GM23338 (cell line): ENCODE results near the gene AFF2. TPM values are rescaled to one million over a fixed set of nuclear protein-coding genes. Genes with fewer than 3 reads are reported as not detected.

Experiments used
- ATAC-seq: fragments of 200-7000 bp; cut with Tn5 transposase; 3 replicates; pipeline ENCODE4 v1.9.1; 2020
- DNase-seq: peaks from one replicate; pipeline ENCODE4 v3.0.0-alpha.2; 2015; ENCODE audit warnings: low spot score
- H2AFZ ChIP-seq: fragments of 200-600 bp; sonication (generic); 2 replicates; pipeline ENCODE4 v1.8.0; 2016; ENCODE audit warnings: antibody characterized with exemption, mild to moderate bottlenecking, moderate library complexity
- H3F3A ChIP-seq: fragments of 200-600 bp; sonication (generic); replicated peaks from 2 replicates; pipeline ENCODE4 v1.8.0; 2017; ENCODE audit warnings: antibody characterized with exemption, mixed run types, low read depth
- H3K27ac ChIP-seq: fragments of 200-600 bp; sonication (generic); 2 replicates; pipeline ENCODE4 v1.6.1; 2016; ENCODE audit warnings: low read depth
- H3K27me3 ChIP-seq: fragments of 200-600 bp; sonication (generic); 2 replicates; pipeline ENCODE4 v1.8.0; 2016; ENCODE audit warnings: mild to moderate bottlenecking, mixed run types, moderate library complexity; ENCODE audit not compliant: insufficient read depth
- H3K36me3 ChIP-seq: fragments of 200-600 bp; sonication (generic); 2 replicates; pipeline ENCODE4 v1.8.0; 2016; ENCODE audit warnings: mild to moderate bottlenecking; ENCODE audit not compliant: insufficient read depth
- H3K4me1 ChIP-seq: fragments of 200-600 bp; sonication (generic); 2 replicates; pipeline ENCODE4 v1.8.0; 2016; ENCODE audit warnings: mild to moderate bottlenecking, moderate library complexity; ENCODE audit not compliant: insufficient read depth
- H3K4me2 ChIP-seq: fragments of 200-600 bp; sonication (generic); 2 replicates; pipeline ENCODE4 v1.7.1; 2017; ENCODE audit warnings: mixed run types
- H3K4me3 ChIP-seq: fragments of 200-600 bp; sonication (generic); 2 replicates; pipeline ENCODE4 v1.6.1; 2016; ENCODE audit warnings: mixed run types
- H3K79me2 ChIP-seq: fragments of 200-600 bp; sonication (generic); replicated peaks from 2 replicates; pipeline ENCODE4 v1.8.0; 2017; ENCODE audit warnings: mild to moderate bottlenecking; ENCODE audit not compliant: insufficient read depth
- H3K9me2 ChIP-seq: fragments of 200-600 bp; sonication (generic); 2 replicates; pipeline ENCODE4 v1.8.0; 2017; ENCODE audit not compliant: insufficient read depth
- H4K20me1 ChIP-seq: fragments of 200-600 bp; sonication (generic); replicated peaks from 2 replicates; pipeline ENCODE4 v1.8.0; 2017; ENCODE audit warnings: mild to moderate bottlenecking; ENCODE audit not compliant: insufficient read depth
- H3K27ac Mint-ChIP-seq: 2 replicates; pipeline ENCODE4 v1.8.0; 2020; ENCODE audit warnings: inconsistent platforms, mild to moderate bottlenecking, moderate library complexity, mixed read lengths
- H3K27me3 Mint-ChIP-seq: 3 replicates; pipeline ENCODE4 v1.8.0; 2022; ENCODE audit warnings: low read depth, mild to moderate bottlenecking, moderate library complexity, mixed read lengths, inconsistent platforms; ENCODE audit not compliant: insufficient read depth, poor library complexity
- H3K36me3 Mint-ChIP-seq: 3 replicates; pipeline ENCODE4 v1.8.0; 2021; ENCODE audit warnings: low read depth, mild to moderate bottlenecking, inconsistent platforms, moderate library complexity, mixed read lengths
- H3K4me1 Mint-ChIP-seq: 3 replicates; pipeline ENCODE4 v1.8.0; 2020; ENCODE audit warnings: mild to moderate bottlenecking, inconsistent platforms, mixed read lengths
- H3K4me3 Mint-ChIP-seq: 3 replicates; pipeline ENCODE4 v1.8.0; 2021; ENCODE audit warnings: moderate library complexity, mild to moderate bottlenecking, inconsistent platforms, mixed read lengths
- H3K9me3 Mint-ChIP-seq: 3 replicates; pipeline ENCODE4 v1.8.0; 2020; ENCODE audit warnings: moderate library complexity, mild to moderate bottlenecking, inconsistent platforms, mixed read lengths
- CREB1 ChIP-seq: fragments of 250-450 bp; sonication (Bioruptor Pico); IDR thresholded peaks from 2 replicates; pipeline ENCODE4 v1.5.0; 2020; ENCODE audit warnings: low read depth, mild to moderate bottlenecking, moderate library complexity
- CTCF ChIP-seq, 2 experiments: fragments of 200-600 bp in 1 of 2; sonication (generic) in 1 of 2; conservative IDR thresholded peaks; 2 replicates each; pipeline versions ENCODE4 v1.5.1 to v1.6.1; 2016 to 2017; ENCODE audit warnings: antibody characterized with exemption in 2 of 2, low read depth in 2 of 2, mild to moderate bottlenecking in 2 of 2, moderate library complexity in 1 of 2
- EZH2 ChIP-seq: fragments of 200-600 bp; sonication (generic); IDR thresholded peaks from one replicate; pipeline ENCODE4 v1.8.0; 2017; ENCODE audit warnings: antibody characterized with exemption, mild to moderate bottlenecking, low read depth; ENCODE audit not compliant: unreplicated experiment
- EZH2phosphoT487 ChIP-seq: fragments of 200-600 bp; sonication (generic); IDR thresholded peaks from one replicate; pipeline ENCODE4 v1.8.1; 2018; ENCODE audit warnings: antibody characterized with exemption; ENCODE audit not compliant: unreplicated experiment
- JUNB ChIP-seq: IDR thresholded peaks from one replicate; pipeline ENCODE4 v1.6.1; 2016; ENCODE audit warnings: antibody characterized with exemption; ENCODE audit not compliant: unreplicated experiment
- POLR2AphosphoS5 ChIP-seq: IDR thresholded peaks from 2 replicates; pipeline ENCODE4 v1.6.1; 2016; ENCODE audit warnings: antibody characterized with exemption, low read depth
- REST ChIP-seq: IDR thresholded peaks from one replicate; pipeline ENCODE4 v1.6.1; 2018; ENCODE audit warnings: antibody characterized with exemption; ENCODE audit not compliant: unreplicated experiment
- STAT1 ChIP-seq: IDR thresholded peaks from one replicate; pipeline ENCODE4 v1.6.1; 2016; ENCODE audit warnings: antibody characterized with exemption; ENCODE audit not compliant: unreplicated experiment
- ZNF114 ChIP-seq: fragments of 250-450 bp; sonication (Bioruptor Pico); IDR thresholded peaks from 2 replicates; pipeline ENCODE4 v1.5.0; 2020; ENCODE audit warnings: mild to moderate bottlenecking, moderate library complexity
- ZNF331 ChIP-seq: fragments of 250-450 bp; sonication (Bioruptor Pico); IDR thresholded peaks from 2 replicates; pipeline ENCODE4 v1.5.0; 2020; ENCODE audit warnings: low read depth, mild to moderate bottlenecking, moderate library complexity
- ZNF462 ChIP-seq: fragments of 250-450 bp; sonication (Bioruptor Pico); IDR thresholded peaks from 2 replicates; pipeline ENCODE4 v1.5.0; 2020; ENCODE audit warnings: mild to moderate bottlenecking, moderate library complexity
- polyA plus RNA-seq: library from polyadenylated mRNA; unstranded; fragments of >200 nt; fragmentation: Nextera tagmentation; extraction: Ambion mirVana; gene quantifications from 2 replicates; pipeline ENCODE4 v1.2.1, GENCODE V29; 2016
- total RNA-seq: library from RNA; depleted of rRNA; stranded (reverse); fragments of >200 nt; shearing (Covaris generic); gene quantifications from 2 replicates; pipeline ENCODE4 v1.2.3, GENCODE V29; 2014

AFF2 gene
- total and polyA plus RNA-seq, 2 experiments from 2014 or later, result 1.6 to 5.8 TPM

- H3K27me3 ChIP-seq, result no peaks in the 10 kb centered on the region
- H3K4me3 ChIP-seq, result no peak overlapping the region
- Mint-ChIP-seq H3K9me3 (no peaks in the 10 kb centered on the region), H3K36me3 (no peaks in the 10 kb centered on the region), H3K4me3 (no peak overlapping the region), H3K27ac (no peak overlapping the region), H3K4me1 (peaks cover 6% of the 10 kb centered on the region; the same call in 1 of the 3 replicates), H3K27me3 (peaks cover 1% of the 10 kb centered on the region)
- no peak overlapping the region for H2AFZ ChIP-seq
- no peaks in the 10 kb centered on the region for H4K20me1 ChIP-seq
- H3K27ac ChIP-seq, result no peak overlapping the region
- H3K36me3 ChIP-seq, result no peaks in the 10 kb centered on the region
- H3F3A ChIP-seq, result no peaks in the 10 kb centered on the region
- DNase-seq (no peak), ATAC-seq (no peak)
- H3K4me2 ChIP-seq, result no peak overlapping the region
- H3K4me1 ChIP-seq, result no peaks in the 10 kb centered on the region
- H3K9me2 ChIP-seq, result no peaks in the 10 kb centered on the region
- H3K79me2 ChIP-seq, result no peaks in the 10 kb centered on the region
- TF ChIP-seq ZNF462 (CRISPR knock-in tag) (no peak), EZH2 (no peak), ZNF114 (no peak), CREB1 (CRISPR knock-in tag) (no peak), STAT1 (no peak), POLR2AphosphoS5 (no peak), EZH2phosphoT487 (no peak), JUNB (no peak), REST (no peak), CTCF (conservative IDR thresholded peaks at IDR 0.05; ENCODE audit: low read depth in 2 of 2) (no peak), ZNF331 (CRISPR knock-in tag) (no peak)
Observed at GRCh38 chrX:148629434-148629833, 129.0 kb downstream of the AFF2 start.
